GM19193 (cell line): ENCODE results near the gene CBLN3.
A peak's percentile ranks its signal among the peaks of the same experiment; 100 is the strongest.

ENCODE experiments used
- POLR2A ChIP-seq: IDR thresholded peaks from 4 replicates; pipeline ENCODE4 v1.6.1; 2011; ENCODE audit not compliant: insufficient read depth, insufficient read length; ENCODE audit errors: extremely low read depth

Gene CBLN3

GRCh38 chr14:24432259-24433131 is 3.0 kb upstream of the CBLN3 start:
- peak; percentile 15 for TF ChIP-seq POLR2A

GRCh38 chr14:24431569-24432258 is 2.2 kb upstream of the CBLN3 start:
- TF ChIP-seq POLR2A: no peak

- no peak for TF ChIP-seq POLR2A
Measured at GRCh38 chr14:24430682-24431568, 1.5 kb upstream of the CBLN3 start.

- no peak for TF ChIP-seq POLR2A
Measured at GRCh38 chr14:24430143-24430681, 744 bp upstream of the CBLN3 start.

- no peak for TF ChIP-seq POLR2A
Measured at GRCh38 chr14:24428628-24429394, 657 bp downstream of the CBLN3 start.

GRCh38 chr14:24427537-24428508 is 1.6 kb downstream of the CBLN3 start:
- no peak for TF ChIP-seq POLR2A

GRCh38 chr14:24426912-24427536 is 2.4 kb downstream of the CBLN3 start:
- TF ChIP-seq POLR2A: no peak

GRCh38 chr14:24426150-24426911 is 3.1 kb downstream of the CBLN3 start:
- TF ChIP-seq POLR2A: no peak

- no peak for TF ChIP-seq POLR2A
Measured at GRCh38 chr14:24425704-24426103, 3.8 kb downstream of the CBLN3 start.

- TF ChIP-seq POLR2A: no peak
Measured at GRCh38 chr14:24422694-24423601, 6.5 kb downstream of the CBLN3 start.

- TF ChIP-seq POLR2A: no peak
Measured at GRCh38 chr14:24422261-24422660, 7.2 kb downstream of the CBLN3 start.
